NCI-H2171 treated with DMSO at 0.1 percent for 48 hours (cell line): ENCODE measurements around the gene HARS1.
"Not testable (repeated sequence)": the region's sequence is repeated elsewhere in the genome, so short reads cannot be mapped to it uniquely, and the experiment has no call there.

ENCODE experiments used
- DNase-seq: peaks from one replicate; lab custom pipeline; 2025; lab: John Stamatoyannopoulos, UW

HARS1 gene

GRCh38 chr5:140690941-140691924 is at the start of gene HARS1, which contains the start of gene HARS2:
HARS1 (minus strand) TSS chr5:140691370; CDS start chr5:140691304, 66 bp downstream.
HARS2 (plus strand) TSS chr5:140691455; CDS start chr5:140691649, 194 bp downstream.
- peak; percentile 86 for DNase-seq

GRCh38 chr5:140737486-140737885 is 46.3 kb upstream of the HARS1 start:
- DNase-seq = no peak

GRCh38 chr5:140734354-140734753 is 43.2 kb upstream of the HARS1 start:
- no peak for DNase-seq

- DNase-seq = no peak
These were observed 41.9 kb upstream of the HARS1 start for GRCh38 chr5:140733098-140733497.

- no peak for DNase-seq
These were observed 34.8 kb upstream of the HARS1 start for GRCh38 chr5:140725799-140726471.

GRCh38 chr5:140721395-140721794 is 30.2 kb upstream of the HARS1 start:
- not testable (repeated sequence) for DNase-seq

- DNase-seq = not testable (repeated sequence)
These were observed 29.6 kb upstream of the HARS1 start for GRCh38 chr5:140720738-140721137.

GRCh38 chr5:140718266-140718592 is 27.1 kb upstream of the HARS1 start:
- DNase-seq = no peak

GRCh38 chr5:140716238-140716637 is 25.1 kb upstream of the HARS1 start:
- not testable (repeated sequence) for DNase-seq

- no peak for DNase-seq
These were observed 22.5 kb upstream of the HARS1 start for GRCh38 chr5:140713562-140714094.

GRCh38 chr5:140711794-140712193 is 20.6 kb upstream of the HARS1 start:
- no peak for DNase-seq

- peak; percentile 80 for DNase-seq
These were observed 19.9 kb upstream of the HARS1 start for GRCh38 chr5:140710899-140711552.

GRCh38 chr5:140708787-140709186 is 17.6 kb upstream of the HARS1 start:
- not testable (repeated sequence) for DNase-seq

GRCh38 chr5:140707812-140708211 is 16.6 kb upstream of the HARS1 start:
- DNase-seq = peak; percentile 9

GRCh38 chr5:140700177-140701144 is 9.3 kb upstream of the HARS1 start, which contains the start of gene ZMAT2:
ZMAT2 (plus strand) TSS chr5:140700447; CDS start chr5:140700461, 14 bp downstream.
- DNase-seq = peak; percentile 91

GRCh38 chr5:140696891-140697492 is 5.8 kb upstream of the HARS1 start:
- DNase-seq = no peak

GRCh38 chr5:140694276-140694675 is 3.1 kb upstream of the HARS1 start:
- no peak for DNase-seq

GRCh38 chr5:140690376-140690932 is 716 bp downstream of the HARS1 start:
- DNase-seq = no peak

- DNase-seq = no peak
These were observed 12.2 kb downstream of the HARS1 start for GRCh38 chr5:140678993-140679392.

GRCh38 chr5:140677947-140678346 is 13.2 kb downstream of the HARS1 start:
- no peak for DNase-seq
